GM19238 (cell line): Measurements from ENCODE around the gene PHACTR1.

ENCODE experiments used
- DNase-seq: peaks from one replicate; pipeline ENCODE4 v3.0.0; 2011; ENCODE audit warnings: low spot score; ENCODE audit not compliant: insufficient read length

PHACTR1 gene

DNA sequence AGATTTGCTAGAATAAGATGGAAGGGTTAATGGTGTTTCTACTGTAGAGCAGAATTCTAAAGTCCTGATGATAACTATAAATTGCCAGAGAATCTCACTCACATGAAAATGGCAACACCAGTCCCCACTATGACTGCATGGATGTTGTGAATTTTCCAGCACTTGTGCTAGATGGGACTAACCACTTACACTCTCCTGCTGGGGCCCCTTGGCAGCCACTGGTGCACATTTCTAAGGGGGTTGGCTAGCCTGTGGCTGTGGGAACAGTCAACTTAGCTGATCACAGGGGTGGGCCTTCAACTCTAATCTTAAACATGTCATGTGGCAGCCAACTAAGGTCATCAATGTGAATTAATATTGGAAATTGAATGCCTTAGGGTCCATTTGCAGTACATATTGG lies 271.2 kb downstream of the PHACTR1 start:
- no peak for DNase-seq

DNA sequence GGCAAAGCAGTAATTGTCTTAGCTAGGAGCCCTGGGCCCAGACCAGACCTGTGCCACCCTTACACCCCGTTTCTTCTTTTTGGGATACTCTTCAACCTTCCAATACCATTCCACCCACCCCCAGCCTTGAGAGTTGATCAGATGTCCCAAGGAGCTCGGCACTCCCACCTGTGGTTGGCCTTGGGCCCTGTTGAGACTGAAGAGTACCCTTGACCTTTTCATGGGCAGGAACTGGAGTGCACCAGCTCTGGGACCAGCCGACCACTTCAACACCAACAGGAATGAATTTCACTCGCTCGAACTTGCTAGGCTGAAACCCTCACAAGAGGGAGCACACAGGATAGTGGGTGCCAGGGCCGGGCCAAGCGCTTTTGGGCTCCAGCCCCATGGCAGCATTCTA lies 273.6 kb downstream of the PHACTR1 start:
- DNase-seq = no peak

DNA sequence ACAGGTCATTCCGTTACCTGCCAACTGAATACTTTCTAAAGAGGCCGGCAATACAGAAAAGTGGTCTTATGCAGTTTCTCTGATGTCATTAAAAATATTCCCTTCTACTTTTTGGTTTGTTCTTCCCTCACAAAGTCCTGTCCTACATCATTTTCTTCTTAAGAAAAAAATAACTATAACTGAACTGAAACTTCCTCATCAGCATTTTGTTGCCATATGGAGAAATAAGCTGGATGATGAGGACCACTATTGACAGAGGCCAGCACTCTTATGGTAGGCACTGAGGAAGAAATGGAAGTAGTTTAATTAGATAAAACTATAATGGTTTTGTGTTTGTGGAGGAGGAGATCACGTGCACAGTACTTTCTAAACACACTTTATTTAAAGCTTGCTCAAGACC lies 274.9 kb downstream of the PHACTR1 start:
- no peak for DNase-seq

DNA sequence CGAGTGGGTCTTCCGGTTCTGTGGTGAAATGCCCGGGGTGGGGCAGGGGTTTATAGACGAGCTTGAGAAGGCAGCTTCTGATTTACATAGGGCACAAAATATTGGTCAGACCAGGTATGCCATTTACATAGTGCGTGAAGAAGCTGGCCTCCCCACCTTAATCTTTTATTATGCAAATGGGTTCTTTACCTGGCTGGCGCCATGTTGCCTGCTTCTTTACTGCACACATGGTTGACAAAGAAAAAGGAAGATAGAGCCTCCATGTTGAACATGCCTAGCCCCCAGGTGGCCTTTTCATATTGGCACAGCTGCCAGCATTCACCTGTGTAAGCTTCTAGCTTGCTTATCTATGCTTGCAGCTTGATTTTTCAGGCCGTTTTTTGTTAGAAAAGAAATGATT lies 276.2 kb downstream of the PHACTR1 start:
- no peak for DNase-seq

DNA sequence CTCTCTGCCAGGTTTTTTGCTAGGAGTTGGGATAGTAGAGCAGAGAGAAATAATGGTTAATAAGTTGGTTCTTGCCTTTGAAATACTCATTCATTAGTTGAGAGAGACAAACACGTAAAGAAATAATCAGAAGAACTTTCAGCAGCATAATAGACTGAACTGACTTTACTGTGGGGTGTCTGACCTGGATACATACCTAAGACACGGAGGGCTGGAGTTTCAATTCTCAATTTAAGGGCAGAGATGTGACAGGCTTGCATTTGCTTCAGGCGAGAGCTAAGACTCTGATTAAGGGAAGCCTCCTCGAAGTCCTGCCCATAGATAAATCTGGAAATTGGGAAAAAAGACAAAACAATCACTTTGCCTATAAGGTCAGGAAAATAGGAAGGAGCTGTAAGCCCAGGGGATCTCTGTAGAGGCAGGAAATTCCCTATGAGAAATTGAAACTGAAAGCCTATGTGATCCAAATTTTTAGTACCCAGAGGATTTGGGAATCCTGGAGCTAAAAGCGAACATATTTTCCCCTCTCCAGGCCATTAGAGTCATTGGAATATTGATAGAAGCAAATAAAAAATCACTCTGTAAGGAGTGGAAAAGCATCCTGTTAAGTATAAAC lies 276.8 kb downstream of the PHACTR1 start:
- no peak for DNase-seq

DNA sequence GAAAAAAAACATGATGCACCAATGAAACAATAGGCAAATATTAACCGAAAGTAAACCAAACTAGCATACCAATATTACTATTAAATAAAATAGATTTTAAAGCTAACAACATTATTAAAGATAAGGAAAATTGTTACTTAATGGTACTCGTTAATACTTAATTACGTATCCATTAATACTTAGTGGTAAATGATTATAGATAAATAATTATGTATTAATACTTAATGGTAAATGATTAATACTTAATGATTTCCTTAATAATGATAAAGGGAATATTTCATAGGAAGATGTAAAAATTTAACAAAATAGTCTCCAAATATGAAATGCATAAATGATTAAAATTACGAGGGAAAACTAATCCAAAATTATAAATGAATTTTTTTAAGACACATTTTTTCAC lies 278.9 kb downstream of the PHACTR1 start:
- DNase-seq = no peak

DNA sequence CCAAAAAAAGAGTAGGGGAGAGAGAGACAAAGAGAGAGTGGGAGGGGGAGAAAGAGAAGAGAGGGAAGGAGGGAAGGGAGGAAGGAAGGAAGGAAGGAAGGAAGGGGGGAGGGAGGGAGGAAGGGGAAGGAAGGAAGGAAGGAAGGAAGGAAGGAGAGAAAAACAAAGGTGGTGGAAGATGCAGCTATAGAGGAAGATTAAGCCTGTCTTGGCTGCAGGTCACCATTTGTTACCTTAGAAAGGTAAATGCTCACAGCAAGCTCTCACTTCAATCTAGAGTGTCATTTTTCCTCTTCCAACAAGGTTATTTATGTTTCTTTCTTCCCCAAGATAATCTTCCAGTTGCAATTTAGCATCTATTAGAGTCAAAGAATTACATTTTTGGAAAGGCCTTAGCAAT lies 284.0 kb downstream of the PHACTR1 start:
- DNase-seq = no peak

DNA sequence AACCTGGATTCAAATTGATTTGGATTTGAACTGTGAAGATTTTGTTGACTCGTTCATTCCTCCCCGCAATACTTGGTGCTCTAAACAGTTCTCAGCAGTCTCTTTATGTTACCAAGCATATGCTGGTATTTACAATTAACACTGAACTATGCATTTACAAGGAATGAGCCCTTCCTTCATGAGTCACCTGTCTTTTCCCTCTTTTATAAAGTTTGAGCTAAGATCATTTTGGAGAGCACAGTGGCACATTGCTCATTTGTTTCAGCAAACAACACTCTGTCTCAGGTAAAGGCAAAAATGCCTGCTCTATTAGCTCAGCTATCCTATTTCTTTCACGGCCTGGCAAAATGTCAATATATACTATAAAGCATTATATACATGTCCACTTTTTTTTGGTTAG lies 285.4 kb downstream of the PHACTR1 start:
- DNase-seq = no peak

DNA sequence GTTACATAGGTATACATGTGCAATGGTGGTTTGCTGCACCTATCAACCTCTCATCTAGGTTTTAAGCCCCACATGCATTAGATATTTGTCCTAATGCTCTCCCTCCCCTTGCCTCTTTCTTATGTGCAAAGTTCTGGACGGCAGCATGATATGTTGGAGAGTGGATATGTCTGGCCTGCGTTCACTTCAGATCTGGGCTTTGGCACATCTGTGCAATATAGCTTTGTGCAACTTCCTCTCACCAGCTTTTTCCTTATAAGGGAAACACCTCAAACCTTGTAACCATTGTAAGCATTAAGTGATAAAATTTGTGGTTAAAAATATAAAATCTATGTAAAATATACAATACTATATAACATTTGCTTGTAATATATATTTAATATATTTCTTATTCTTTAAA lies 288.0 kb downstream of the PHACTR1 start:
- no peak for DNase-seq

DNA sequence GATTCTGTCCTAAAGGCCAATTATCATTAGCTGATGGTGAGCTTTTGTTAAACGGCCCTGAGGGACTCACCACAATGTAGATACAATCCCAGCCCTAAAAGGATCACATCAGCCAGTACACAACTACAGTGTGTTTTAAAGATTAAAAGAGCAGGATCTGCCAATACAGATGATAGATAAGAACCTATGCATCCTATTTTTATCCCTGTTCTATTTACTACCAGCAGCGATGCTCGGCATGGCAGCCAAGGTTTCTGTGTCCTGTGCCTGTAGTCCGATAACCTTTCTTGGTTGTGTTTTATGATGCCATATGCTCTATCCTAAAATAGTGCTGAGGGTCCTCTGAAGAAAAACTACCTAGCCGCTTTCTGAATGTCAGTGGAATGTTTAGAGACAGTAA lies 289.4 kb downstream of the PHACTR1 start:
- DNase-seq = no peak

DNA sequence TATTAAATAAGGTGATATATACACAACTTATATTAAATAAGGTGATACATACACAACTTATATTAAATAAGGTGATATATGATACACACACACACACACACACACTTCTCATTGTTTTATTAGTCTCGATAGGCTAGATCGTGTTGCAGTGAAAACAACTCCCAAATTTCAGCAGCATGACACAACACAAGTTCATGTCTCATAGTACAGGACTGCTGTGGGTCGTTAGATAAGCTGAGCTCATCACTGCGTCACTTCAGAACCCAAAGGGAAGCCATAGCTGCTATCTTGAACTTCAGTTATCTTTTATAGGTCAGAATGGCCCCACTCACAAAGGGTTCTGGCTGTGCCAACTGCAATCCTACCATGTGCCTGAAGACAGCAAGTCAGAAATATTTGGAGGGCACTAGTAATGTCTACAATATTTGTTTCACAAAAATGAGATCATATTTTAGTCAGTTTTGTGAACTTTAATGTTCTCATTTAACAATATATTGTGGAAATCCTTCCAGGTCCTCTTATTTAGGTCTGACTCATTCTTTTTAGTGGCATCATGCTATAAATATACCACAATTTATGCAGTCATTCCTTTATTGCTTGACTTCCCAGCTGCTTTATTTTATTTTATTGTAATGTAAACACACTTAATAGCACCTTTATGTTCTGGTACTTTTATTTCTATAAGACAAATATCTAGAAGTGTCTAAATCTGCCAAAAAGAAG lies 290.2 kb downstream of the PHACTR1 start:
- DNase-seq = no peak

DNA sequence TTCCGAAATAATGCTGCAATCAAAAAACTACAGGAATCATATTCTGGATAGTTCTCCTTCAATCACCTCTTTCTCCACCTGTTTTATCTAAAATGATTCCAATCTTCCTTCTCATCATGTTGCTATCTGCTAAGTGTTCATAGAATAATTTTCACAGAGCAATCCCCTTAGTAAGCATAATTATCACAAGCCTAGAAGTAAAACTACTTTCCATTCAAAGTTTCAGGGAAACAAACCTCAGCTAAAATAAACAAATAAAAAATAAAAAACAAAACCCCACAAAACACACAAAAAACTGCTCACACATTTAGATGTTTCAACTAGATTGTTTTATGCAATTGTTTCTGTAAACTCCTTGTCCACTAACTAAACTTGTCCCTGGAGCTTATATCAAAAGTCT lies 291.2 kb downstream of the PHACTR1 start:
- no peak for DNase-seq

DNA sequence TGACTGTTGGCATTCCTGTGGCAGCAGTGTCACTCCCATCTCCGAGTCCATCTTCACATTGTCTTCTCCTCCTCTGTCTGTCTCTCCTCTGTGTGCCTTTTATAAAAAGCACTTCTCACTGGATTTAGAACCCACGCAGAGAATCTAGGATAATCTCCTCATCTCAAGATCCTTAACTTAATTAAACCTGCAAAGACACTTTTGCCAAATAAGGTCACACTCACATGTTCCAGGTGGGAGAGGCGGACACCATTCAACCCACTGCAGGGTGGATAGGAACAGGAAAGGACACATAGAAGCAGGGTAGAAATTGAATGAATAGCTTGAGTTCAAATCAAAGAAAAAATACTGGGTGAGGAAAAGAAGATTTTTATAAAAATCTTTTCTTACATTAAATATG lies 292.5 kb downstream of the PHACTR1 start:
- DNase-seq = no peak

DNA sequence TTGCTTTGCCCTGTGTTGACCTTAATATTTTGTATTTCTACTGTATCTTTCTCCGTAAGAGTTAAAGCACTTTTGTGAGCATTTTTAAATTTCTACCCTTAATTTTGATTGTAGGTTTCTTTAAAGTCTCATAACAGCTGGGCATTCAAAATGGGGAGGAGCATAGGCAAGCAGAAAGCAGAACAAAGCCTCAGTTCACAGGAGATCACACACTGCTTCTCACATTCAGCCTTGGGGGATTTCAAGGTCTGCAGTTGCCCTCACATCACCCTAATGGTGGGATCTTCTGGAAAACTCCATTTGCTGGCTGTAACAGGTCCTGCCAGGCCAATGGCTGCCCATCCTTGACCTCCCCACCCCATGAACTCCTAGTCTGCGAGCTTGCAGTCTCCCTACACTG lies 292.9 kb downstream of the PHACTR1 start:
- DNase-seq = no peak

DNA sequence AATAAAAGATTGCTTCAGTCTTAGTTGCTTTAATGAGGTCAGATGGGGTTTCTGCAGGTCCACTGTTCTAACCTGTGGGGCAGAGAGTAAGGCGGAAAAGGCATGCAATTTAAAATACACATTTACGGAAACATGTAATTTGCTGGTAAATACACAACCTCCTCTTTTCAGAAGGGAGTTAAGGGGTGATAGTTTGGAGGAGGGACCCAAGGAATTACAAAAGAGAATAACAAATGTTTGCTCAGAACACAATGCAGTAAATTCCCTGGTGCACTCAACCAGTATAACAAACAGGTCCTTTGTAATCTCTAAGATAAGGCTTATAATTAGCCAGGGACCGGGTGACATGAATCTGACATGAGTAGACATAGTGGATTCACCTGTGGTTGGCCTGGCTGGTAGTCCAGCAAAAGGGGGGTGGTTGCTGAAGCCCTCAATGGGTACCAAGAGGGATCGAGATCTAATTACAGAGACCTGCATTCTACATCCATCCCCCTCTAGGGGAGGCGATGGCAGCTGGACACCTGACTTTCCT lies 295.1 kb downstream of the PHACTR1 start:
- DNase-seq = no peak

DNA sequence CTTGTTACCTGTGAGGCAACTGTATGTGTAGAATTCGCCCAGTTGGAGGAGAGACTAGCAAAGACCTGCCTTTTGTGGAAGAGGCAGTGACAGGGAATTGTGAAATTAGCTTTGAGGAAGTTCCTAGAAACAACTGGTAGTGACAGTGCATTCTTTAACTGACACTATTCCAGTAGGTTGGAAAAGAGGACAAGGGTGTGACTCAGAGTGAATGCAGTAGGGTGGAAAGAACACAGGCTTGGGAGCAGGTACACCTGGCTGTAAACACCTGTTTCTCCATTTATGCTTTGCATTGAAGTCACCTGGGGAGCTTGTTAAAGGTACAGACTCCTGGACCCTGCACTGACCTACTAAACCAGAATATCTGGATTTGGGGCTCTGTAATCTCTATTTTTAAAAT lies 295.7 kb downstream of the PHACTR1 start:
- DNase-seq = no peak

DNA sequence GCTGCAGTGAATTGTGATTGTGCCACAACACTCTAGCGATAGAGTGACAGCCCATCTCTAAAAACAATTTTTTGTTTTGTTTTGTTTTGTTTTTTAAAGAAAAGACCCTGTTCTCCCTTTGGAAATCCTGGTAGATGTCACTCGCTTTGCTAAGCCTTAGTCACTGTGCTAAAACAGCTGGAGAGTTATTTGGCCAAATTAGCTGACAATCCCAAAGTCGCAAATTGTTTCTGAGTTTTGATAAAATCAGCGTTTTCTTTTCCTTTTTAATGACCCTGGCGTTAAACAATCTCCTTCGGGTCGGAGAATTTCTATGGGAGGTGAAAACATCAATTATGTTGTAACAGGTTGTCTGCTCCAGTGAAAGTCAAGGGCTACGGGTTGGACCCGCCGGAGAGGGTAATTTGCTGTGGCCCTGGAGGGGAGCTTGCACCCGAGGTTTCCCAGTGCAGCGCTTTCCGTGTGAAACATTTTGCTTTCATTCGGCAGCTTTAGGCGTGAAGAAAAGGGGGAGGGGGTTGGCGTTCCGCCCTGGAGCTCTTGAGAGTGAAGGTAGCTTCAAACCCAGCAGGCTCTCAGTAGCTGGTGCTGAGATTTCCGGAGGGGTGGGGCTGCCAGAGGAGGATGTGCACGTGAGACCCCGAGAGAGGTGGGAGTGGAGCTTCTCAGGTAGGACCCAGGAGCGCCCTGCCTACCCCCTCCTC lies 296.6 kb downstream of the PHACTR1 start:
- no peak for DNase-seq

DNA sequence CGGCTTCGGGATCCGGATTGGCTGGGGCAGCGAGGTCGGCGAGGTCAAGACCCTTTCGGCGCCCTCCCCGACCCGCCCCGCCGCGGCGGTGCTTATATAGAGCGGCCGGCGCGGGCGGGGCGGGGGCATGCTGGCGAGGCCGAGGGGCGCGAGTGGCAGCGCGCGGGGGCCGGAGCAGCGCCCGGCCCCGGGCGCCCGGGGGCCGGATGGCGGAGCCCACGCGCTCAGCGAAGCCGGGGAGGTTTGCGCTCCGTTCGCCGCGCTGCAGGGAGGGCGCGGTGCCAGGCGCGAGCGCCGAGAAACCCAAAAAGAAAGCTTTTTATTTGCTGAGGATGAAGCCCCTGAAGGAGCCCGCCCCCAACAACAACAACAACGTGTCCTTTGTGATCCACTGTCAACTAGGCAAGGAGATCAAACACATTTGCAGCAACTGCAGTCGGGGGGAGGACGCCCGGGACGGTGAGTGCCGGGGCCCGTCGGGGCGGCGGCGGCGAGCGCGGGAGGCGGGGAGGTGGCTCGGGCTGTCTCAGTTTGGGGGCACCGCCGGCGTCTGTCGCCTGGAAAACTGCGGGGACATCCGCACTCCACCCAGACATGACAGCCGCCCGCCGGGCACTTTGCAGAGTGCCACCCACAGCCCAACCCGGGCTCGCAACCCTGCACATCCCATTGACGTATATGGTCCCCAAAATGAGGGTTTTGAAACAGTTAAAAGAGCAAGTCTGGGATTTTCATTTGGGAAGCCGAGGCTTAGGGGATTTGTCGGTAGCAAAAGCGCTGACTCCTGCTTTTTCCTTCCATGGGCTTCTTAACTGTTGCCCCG lies 297.3 kb downstream of the PHACTR1 start:
- DNase-seq = no peak

DNA sequence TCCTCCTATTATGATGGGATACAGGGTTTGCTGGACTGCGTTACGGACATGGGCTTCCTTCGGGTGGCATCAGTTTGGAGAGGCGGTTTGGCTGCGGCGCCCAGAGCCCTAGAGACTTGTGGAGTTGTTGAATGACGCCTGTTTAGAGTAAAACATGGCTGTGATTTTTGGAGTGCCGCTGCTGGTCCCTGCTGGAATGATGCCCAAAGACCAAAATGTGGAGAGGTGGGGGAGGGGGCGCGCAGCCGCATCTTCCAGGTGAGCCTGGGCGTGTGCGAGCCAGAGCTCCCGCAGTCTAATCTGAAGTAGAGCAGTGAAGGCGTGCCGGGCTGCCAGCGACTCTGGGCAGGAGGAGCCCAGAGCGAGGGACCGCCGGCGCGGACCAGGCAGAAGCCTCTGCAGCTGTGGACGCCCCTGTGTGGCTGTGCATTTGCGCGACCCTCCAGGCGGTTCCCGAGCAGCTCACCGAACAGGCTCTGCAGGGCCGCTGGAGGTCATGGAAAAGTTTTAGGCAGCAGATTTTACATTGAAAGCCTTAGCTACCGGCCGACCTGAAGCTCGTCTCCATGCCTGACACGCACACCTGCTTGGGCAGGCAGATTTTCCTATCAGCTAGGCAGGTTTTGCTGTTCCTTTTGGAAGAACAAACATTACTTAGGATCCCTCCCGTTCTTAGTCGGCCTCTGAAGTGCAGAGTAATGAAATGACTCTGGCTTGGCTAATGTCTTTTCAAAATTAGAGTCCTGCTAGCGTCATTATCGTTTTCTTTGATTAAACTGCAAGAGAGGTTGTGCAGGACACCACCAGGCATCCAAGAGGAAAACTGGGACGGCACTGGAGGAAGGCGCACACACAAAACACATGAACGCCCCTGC lies 298.2 kb downstream of the PHACTR1 start:
- no peak for DNase-seq

DNA sequence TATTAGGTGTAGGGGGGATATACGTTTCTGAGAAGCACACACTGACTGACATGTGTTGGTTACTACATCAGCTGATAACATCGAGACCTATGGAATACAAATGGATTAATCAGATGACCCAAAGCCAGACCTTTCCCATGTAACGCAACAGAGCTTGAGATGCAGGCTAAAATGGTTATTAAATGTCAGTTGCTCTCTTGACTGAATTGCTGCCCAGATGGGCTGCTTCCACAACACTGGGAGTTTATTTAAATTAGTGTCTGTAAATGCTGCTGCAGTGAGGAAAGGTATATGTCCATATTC lies 298.8 kb downstream of the PHACTR1 start:
- DNase-seq = no peak

DNA sequence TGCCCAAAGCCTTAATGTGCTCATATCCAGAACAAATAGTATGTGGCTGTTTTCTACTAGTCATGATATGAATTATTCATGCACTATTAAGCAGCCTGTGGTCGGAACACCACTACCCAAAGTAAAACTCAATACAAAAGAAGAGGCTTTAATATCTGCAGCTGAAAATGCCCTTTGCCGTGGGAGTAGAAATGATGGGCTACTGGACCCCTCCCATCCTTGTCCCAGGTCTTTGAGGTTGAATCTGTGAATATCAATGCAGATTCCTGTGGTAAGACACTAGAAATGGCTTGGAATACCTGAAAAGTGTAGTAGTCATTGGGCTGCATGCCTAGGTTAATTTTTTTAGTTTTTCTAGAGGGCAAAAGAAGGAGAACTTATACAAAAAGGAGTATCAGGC lies 308.0 kb downstream of the PHACTR1 start:
- DNase-seq = no peak
